ENCODE measurements around the gene SORBS2.

The SORBS2 gene

GRCh38 chr4:185847352-185848097, 35.5 kb upstream of the SORBS2 start:
- no peak for DNase-seq (ENCODE audit: low read depth)
- no peak for TF ChIP-seq CTCF (IDR thresholded peaks at IDR 0.05; ENCODE audit: insufficient read depth, low read depth, low read length, missing control alignments)
- H3K4me3 ChIP-seq (ENCODE audit: low read depth, low read length) = no peak overlapping the region

- no peak for TF ChIP-seq CTCF (IDR thresholded peaks at IDR 0.05; ENCODE audit: insufficient read depth, low read depth, low read length, missing control alignments)
- DNase-seq (ENCODE audit: low read depth) = no peak
- no peak overlapping the region for H3K4me3 ChIP-seq (ENCODE audit: low read depth, low read length)
Observed at GRCh38 chr4:185846505-185847150, 34.6 kb upstream of the SORBS2 start.

GRCh38 chr4:185845966-185846365, 34.0 kb upstream of the SORBS2 start:
- DNase-seq (ENCODE audit: low read depth) = no peak
- no peak for TF ChIP-seq CTCF (IDR thresholded peaks at IDR 0.05; ENCODE audit: insufficient read depth, low read depth, low read length, missing control alignments)
- H3K4me3 ChIP-seq (ENCODE audit: low read depth, low read length) = no peak overlapping the region

- no peak for DNase-seq (ENCODE audit: low read depth)
- TF ChIP-seq CTCF (IDR thresholded peaks at IDR 0.05; ENCODE audit: insufficient read depth, low read depth, low read length, missing control alignments) = no peak
- H3K4me3 ChIP-seq (ENCODE audit: low read depth, low read length) = no peak overlapping the region
Observed at GRCh38 chr4:185841451-185841850, 29.5 kb upstream of the SORBS2 start.

GRCh38 chr4:185840953-185841352, 29.0 kb upstream of the SORBS2 start:
- DNase-seq (ENCODE audit: low read depth) = no peak
- TF ChIP-seq CTCF (IDR thresholded peaks at IDR 0.05; ENCODE audit: insufficient read depth, low read depth, low read length, missing control alignments) = no peak
- H3K4me3 ChIP-seq (ENCODE audit: low read depth, low read length) = no peak overlapping the region

- no peak for TF ChIP-seq CTCF (IDR thresholded peaks at IDR 0.05; ENCODE audit: insufficient read depth, low read depth, low read length, missing control alignments)
- no peak overlapping the region for H3K4me3 ChIP-seq (ENCODE audit: low read depth, low read length)
- DNase-seq (ENCODE audit: low read depth) = no peak
Observed at GRCh38 chr4:185840201-185840600, 28.2 kb upstream of the SORBS2 start.
